ENCODE measurements around the gene PDHB.

DNA sequence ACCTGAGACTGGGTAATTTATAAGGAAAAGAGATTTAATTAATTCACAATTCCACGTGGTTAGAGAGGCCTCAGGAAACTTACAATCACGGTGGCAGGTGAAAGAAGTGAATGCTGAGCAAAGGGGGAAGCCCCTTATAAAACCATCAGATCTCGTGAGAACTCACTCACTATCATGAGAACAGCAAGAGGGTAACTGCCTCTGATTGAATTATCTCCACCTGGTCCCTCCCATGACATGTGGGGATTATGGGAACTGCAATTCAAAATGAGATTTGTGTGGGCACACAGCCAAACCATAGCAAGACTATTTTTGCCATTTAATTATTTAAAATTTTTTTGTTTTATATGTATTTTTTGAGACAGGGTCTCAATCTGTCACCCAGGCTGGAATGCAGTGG is 31.2 kb upstream of the PDHB start:
- TF ChIP-seq, protein P1, sequence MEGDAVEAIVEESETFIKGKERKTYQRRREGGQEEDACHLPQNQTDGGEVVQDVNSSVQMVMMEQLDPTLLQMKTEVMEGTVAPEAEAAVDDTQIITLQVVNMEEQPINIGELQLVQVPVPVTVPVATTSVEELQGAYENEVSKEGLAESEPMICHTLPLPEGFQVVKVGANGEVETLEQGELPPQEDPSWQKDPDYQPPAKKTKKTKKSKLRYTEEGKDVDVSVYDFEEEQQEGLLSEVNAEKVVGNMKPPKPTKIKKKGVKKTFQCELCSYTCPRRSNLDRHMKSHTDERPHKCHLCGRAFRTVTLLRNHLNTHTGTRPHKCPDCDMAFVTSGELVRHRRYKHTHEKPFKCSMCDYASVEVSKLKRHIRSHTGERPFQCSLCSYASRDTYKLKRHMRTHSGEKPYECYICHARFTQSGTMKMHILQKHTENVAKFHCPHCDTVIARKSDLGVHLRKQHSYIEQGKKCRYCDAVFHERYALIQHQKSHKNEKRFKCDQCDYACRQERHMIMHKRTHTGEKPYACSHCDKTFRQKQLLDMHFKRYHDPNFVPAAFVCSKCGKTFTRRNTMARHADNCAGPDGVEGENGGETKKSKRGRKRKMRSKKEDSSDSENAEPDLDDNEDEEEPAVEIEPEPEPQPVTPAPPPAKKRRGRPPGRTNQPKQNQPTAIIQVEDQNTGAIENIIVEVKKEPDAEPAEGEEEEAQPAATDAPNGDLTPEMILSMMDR (IDR thresholded peaks at IDR 0.05; ENCODE audit: low read length), result no peak
- no peak for TF ChIP-seq EZH2phosphoT487 (IDR thresholded peaks at IDR 0.05; ENCODE audit: low read length)
- TF ChIP-seq EZH2 (optimal IDR thresholded peaks at IDR 0.05; ENCODE audit: low read depth, low read length), result no peak
